PC-3 (cell line): ENCODE measurements around the gene TRPC4AP. TPM values are rescaled to one million over a fixed set of nuclear protein-coding genes. Genes with fewer than 3 reads are reported as not detected.

ENCODE experiments used
- ATAC-seq: fragments of 200-7000 bp; cut with Tn5 transposase; 2 replicates; pipeline ENCODE4 v1.9.1; 2020; ENCODE audit warnings: mild to moderate bottlenecking, moderate library complexity
- BruUV-seq: library from RNA; stranded (reverse); fragments of 400-500 nt; replicated peaks from 2 replicates; lab custom pipeline; 2021; lab: Mats Ljungman, UMichigan
- CTCF ChIA-PET: fragments of 300-600 bp; sonication (Branson Sonifier 250); formaldehyde crosslinking; loops from one replicate; lab custom pipeline; 2022; ENCODE audit warnings: antibody characterized with exemption; lab: Charles Lee
- POLR2A ChIA-PET: fragments of 300-600 bp; sonication (Branson Sonifier 250); formaldehyde crosslinking; loops from one replicate; lab custom pipeline; 2022; ENCODE audit warnings: antibody characterized with exemption; ENCODE audit not compliant: unreplicated experiment; lab: Charles Lee
- DNase-seq: peaks from one replicate; pipeline ENCODE4 v3.0.0-alpha.2; 2015
- H2AFZ ChIP-seq: fragments of 300-600 bp; sonication (generic); 2 replicates; pipeline ENCODE4 v1.6.0; 2016; ENCODE audit warnings: antibody characterized with exemption, low read length
- H3F3A ChIP-seq: fragments of 300-600 bp; sonication (generic); one replicate; pipeline ENCODE4 v1.6.0; 2017; ENCODE audit warnings: antibody characterized with exemption, low read length, control low read depth, mild to moderate bottlenecking; ENCODE audit not compliant: unreplicated experiment
- H3K27ac ChIP-seq: fragments of 300-600 bp; sonication (generic); 2 replicates; pipeline ENCODE4 v1.5.1; 2016; ENCODE audit warnings: mild to moderate bottlenecking, low read length
- H3K27me3 ChIP-seq: fragments of 300-600 bp; sonication (generic); 2 replicates; pipeline ENCODE4 v1.6.1; 2016; ENCODE audit warnings: low read length, mixed read lengths
- H3K36me3 ChIP-seq: fragments of 300-600 bp; sonication (generic); 2 replicates; pipeline ENCODE4 v1.6.1; 2016; ENCODE audit warnings: low read depth, mixed run types, low read length, mixed read lengths
- H3K4me1 ChIP-seq: fragments of 300-600 bp; sonication (generic); 2 replicates; pipeline ENCODE4 v1.5.1; 2016; ENCODE audit warnings: low read length; ENCODE audit not compliant: insufficient read depth
- H3K4me2 ChIP-seq: fragments of 300-600 bp; sonication (generic); 2 replicates; pipeline ENCODE4 v1.6.0; 2016; ENCODE audit warnings: low read length
- H3K4me3 ChIP-seq: fragments of 300-600 bp; sonication (generic); 2 replicates; pipeline ENCODE4 v1.5.1; 2016; ENCODE audit warnings: mild to moderate bottlenecking, low read length, mixed read lengths
- H3K79me2 ChIP-seq: fragments of 300-600 bp; sonication (generic); 2 replicates; pipeline ENCODE4 v1.6.1; 2017; ENCODE audit warnings: low read length, mixed read lengths
- H3K9ac ChIP-seq: fragments of 300-600 bp; sonication (generic); 2 replicates; pipeline ENCODE4 v1.6.0; 2016; ENCODE audit warnings: mild to moderate bottlenecking, low read length
- H3K9me2 ChIP-seq: fragments of 300-600 bp; sonication (generic); replicated peaks from 2 replicates; pipeline ENCODE4 v1.6.1; 2016; ENCODE audit warnings: mixed run types, low read length, mixed read lengths
- H3K9me3 ChIP-seq: fragments of 300-600 bp; sonication (generic); 2 replicates; pipeline ENCODE4 v1.6.1; 2016; ENCODE audit warnings: low read length, mixed read lengths
- H4K20me1 ChIP-seq: fragments of 300-600 bp; sonication (generic); 2 replicates; pipeline ENCODE4 v1.6.1; 2016; ENCODE audit warnings: low read length, mixed read lengths
- EZH2 ChIP-seq: fragments of 300-600 bp; sonication (generic); IDR thresholded peaks from one replicate; pipeline ENCODE4 v1.6.1; 2017; ENCODE audit warnings: antibody characterized with exemption, mild to moderate bottlenecking, low read length; ENCODE audit not compliant: unreplicated experiment
- EZH2phosphoT487 ChIP-seq: fragments of 300-600 bp; sonication (generic); IDR thresholded peaks from 2 replicates; pipeline ENCODE4 v1.6.1; 2018; ENCODE audit warnings: mild to moderate bottlenecking, antibody characterized with exemption, low read length, borderline replicate concordance
- intact Hi-C: fragments of 100-400 bp; cut with micrococcal nuclease; formaldehyde crosslinking; loops from 2 replicates; pipeline ENCODE4 v1.9.0; 2023
- total RNA-seq: library from RNA; depleted of rRNA; stranded (reverse); fragments of >200 nt; gene quantifications from 2 replicates; pipeline ENCODE4 v1.2.3, GENCODE V29; 2014
- TF ChIP-seq, protein P1 (sequence below): fragments of 300-600 bp; sonication (generic); conservative IDR thresholded peaks from 2 replicates; pipeline ENCODE4 v1.5.1; 2017; ENCODE audit warnings: antibody characterized with exemption, low read depth, mild to moderate bottlenecking, low read length

The TRPC4AP gene
- total RNA-seq, 1 experiment from 2014 or later, result 46.9 TPM

DNA sequence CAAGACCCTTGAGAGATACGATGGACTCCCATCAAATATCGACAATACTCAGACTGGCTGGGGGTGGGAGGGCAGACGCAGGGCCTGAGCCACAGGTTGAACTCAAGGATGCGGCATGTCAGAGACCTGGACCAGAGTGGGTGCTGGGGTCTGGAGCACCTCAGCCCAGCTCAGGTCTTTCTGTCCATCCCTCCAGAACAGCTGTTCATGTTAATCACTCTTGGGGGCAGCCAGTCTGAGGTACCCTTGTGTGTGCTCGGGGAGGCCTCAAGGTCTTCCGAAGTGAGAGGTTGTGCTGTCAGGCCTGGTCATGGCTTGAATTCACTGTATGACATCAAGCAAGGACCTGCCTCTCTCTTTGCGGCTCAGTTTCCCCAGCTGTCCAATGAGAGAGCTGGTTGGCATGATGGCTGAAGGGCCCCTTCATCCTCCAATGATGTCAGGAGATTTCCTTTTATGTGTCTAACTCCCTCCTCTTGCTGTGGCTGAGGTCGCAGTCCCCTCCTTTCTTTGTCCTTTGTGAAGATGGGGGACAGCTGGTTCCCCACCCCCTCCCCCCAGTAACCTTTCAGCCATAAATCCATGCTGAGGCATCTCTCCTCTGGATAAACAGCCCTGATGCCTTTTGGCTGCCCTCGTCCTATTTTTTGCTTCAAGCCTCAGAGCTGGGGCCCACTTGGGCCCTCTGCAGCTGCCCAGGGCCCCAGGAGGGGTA lies 121.6 kb downstream of the TRPC4AP start:
- Histone ChIP-seq H3K79me2 (no peaks in the 10 kb centered on the region), H2AFZ (no peak overlapping the region), H4K20me1 (no peaks in the 10 kb centered on the region), H3K27me3 (no peaks in the 10 kb centered on the region), H3K4me3 (no peak overlapping the region), H3K9me3 (no peaks in the 10 kb centered on the region), H3K4me1 (no peaks in the 10 kb centered on the region), H3K9ac (no peak overlapping the region), H3K36me3 (no peaks in the 10 kb centered on the region), H3K27ac (no peak overlapping the region), H3K4me2 (no peak overlapping the region), H3K9me2 (no peaks in the 10 kb centered on the region), H3F3A (no peaks in the 10 kb centered on the region)
- ATAC-seq, result no peak
- DNase-seq, result no peak
- intact Hi-C loops, result no loop called here
- TF ChIP-seq EZH2phosphoT487 (no peak), EZH2 (no peak)
- TF ChIP-seq, protein P1, sequence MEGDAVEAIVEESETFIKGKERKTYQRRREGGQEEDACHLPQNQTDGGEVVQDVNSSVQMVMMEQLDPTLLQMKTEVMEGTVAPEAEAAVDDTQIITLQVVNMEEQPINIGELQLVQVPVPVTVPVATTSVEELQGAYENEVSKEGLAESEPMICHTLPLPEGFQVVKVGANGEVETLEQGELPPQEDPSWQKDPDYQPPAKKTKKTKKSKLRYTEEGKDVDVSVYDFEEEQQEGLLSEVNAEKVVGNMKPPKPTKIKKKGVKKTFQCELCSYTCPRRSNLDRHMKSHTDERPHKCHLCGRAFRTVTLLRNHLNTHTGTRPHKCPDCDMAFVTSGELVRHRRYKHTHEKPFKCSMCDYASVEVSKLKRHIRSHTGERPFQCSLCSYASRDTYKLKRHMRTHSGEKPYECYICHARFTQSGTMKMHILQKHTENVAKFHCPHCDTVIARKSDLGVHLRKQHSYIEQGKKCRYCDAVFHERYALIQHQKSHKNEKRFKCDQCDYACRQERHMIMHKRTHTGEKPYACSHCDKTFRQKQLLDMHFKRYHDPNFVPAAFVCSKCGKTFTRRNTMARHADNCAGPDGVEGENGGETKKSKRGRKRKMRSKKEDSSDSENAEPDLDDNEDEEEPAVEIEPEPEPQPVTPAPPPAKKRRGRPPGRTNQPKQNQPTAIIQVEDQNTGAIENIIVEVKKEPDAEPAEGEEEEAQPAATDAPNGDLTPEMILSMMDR, result no peak
- ChIA-PET CTCF (interaction anchor here (0.5 to 0.7 kb wide), 3 partner anchors 15 to 345 kb away, joined by 3 to 7 read pairs (median 6); no protein-coding TSS in a partner anchor), POLR2A (no interaction called here)
- BruUV-seq, result no TSS peak

DNA sequence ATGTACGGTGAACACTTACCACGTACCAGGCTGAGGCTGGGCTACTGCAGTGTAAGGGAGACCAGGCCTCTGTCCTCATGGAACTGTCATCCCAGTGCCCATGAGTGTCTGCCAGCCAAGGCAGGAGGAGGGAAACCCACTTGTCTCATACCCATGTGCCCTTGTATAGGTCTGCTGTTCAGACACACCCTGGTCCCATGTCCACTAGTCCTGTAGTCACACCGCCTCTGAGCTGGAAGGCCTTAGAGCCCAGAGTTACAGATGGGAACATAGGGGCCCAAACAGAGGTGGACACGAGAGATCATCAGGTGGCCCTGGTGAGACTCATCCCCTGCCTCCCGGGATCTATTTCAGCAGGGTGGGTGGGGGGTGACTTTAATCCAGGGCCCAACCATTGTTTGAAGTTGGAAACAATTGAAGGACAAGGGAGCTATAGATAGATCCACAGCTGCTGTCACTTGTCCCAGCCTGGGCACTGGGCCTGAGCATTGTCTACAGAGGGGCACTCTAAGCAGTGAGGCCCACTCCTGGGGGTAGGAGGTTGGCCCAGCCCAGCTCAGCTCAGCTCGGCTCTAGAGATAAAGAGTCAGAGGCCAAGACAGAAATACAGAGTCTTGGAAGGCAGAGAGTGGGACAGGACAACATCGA lies 122.3 kb downstream of the TRPC4AP start:
- POLR2A ChIA-PET, result no interaction called here
- no peak for ATAC-seq
- CTCF ChIA-PET, result interaction anchor here (0.5 kb wide), 1 partner anchor 344 kb away, joined by 3 read pairs; no protein-coding TSS in a partner anchor
- no peak for DNase-seq
- Histone ChIP-seq H3K9me3 (no peaks in the 10 kb centered on the region), H3K36me3 (no peaks in the 10 kb centered on the region), H3K4me2 (no peak overlapping the region), H4K20me1 (no peaks in the 10 kb centered on the region), H3K27ac (no peak overlapping the region), H3K9ac (no peak overlapping the region), H3F3A (no peaks in the 10 kb centered on the region), H3K79me2 (no peaks in the 10 kb centered on the region), H2AFZ (no peak overlapping the region), H3K27me3 (no peaks in the 10 kb centered on the region), H3K9me2 (no peaks in the 10 kb centered on the region), H3K4me1 (no peaks in the 10 kb centered on the region), H3K4me3 (no peak overlapping the region)
- no TSS peak for BruUV-seq
- intact Hi-C loops, result no loop called here
- no peak for TF ChIP-seq EZH2phosphoT487
- TF ChIP-seq EZH2, result no peak
- TF ChIP-seq, protein P1, result no peak
